HEK293 (cell line): Measurements from ENCODE around the gene SYNGAP1.

ENCODE experiments used
- CTCF ChIA-PET: fragments of 350-600 bp; formaldehyde crosslinking; extraction: SDS; loops from one replicate; lab custom pipeline; 2021; ENCODE audit warnings: antibody characterized with exemption; lab: Yijun Ruan, JAX
- POLR2A ChIA-PET: fragments of 300-600 bp; formaldehyde crosslinking; extraction: SDS; loops from one replicate; lab custom pipeline; 2020; ENCODE audit warnings: antibody characterized with exemption, inconsistent platforms; lab: Yijun Ruan, JAX
- H3K27ac ChIP-seq: fragments of 200-500 bp; sonication (Bioruptor generic); 2 replicates; pipeline ENCODE4 v1.5.1; 2014; ENCODE audit warnings: low read depth, low read length, control low read depth, inconsistent platforms; ENCODE audit errors: extremely low read depth
- H3K36me3 ChIP-seq, 2 experiments: fragments of 200-500 bp in 1 of 2; sonication (Bioruptor generic) in 1 of 2; 1 replicate in 1 of 2; 2 replicates in 1 of 2; pipeline ENCODE4 v1.5.1; 2014 to 2017; ENCODE audit warnings: inconsistent platforms in 2 of 2, low read length in 2 of 2; ENCODE audit not compliant: control insufficient read depth in 2 of 2, insufficient read depth in 1 of 2
- H3K4me1 ChIP-seq: fragments of 200-500 bp; sonication (Bioruptor generic); 2 replicates; pipeline ENCODE4 v1.5.1; 2014; ENCODE audit warnings: mild to moderate bottlenecking, low read length, inconsistent platforms; ENCODE audit not compliant: control insufficient read depth, insufficient read depth
- H3K4me3 ChIP-seq: 2 replicates; pipeline ENCODE4 v1.5.1; 2011; ENCODE audit warnings: low read depth, mild to moderate bottlenecking, control low read depth, low read length, moderate library complexity
- H3K9me3 ChIP-seq: fragments of 200-500 bp; sonication (Bioruptor generic); 2 replicates; pipeline ENCODE4 v1.5.1; 2014; ENCODE audit warnings: low read depth, low read length, inconsistent platforms; ENCODE audit not compliant: control insufficient read depth, insufficient read depth
- AEBP2 ChIP-seq: fragments of 450-650 bp; formaldehyde crosslinking; IDR thresholded peaks from 2 replicates; pipeline ENCODE4 v1.5.1; 2016; ENCODE audit warnings: missing biosample characterization, missing genetic modification characterization, borderline replicate concordance
- GLI2 ChIP-seq: fragments of 450-650 bp; formaldehyde crosslinking; IDR thresholded peaks from 2 replicates; pipeline ENCODE4; 2017; ENCODE audit warnings: missing biosample characterization, missing genetic modification characterization, low read depth, borderline replicate concordance
- HOXA7 ChIP-seq: sonication (generic); formaldehyde crosslinking; IDR thresholded peaks from 2 replicates; pipeline ENCODE4 v1.8.1; 2022; ENCODE audit warnings: missing genetic modification reagents, borderline replicate concordance
- HOXD13 ChIP-seq: sonication (generic); formaldehyde crosslinking; IDR thresholded peaks from 2 replicates; pipeline ENCODE4 v1.8.0; 2022; ENCODE audit warnings: missing genetic modification reagents, borderline replicate concordance
- KLF1 ChIP-seq: fragments of 450-650 bp; formaldehyde crosslinking; IDR thresholded peaks from 2 replicates; pipeline ENCODE4 v1.5.1; 2016; ENCODE audit warnings: missing biosample characterization, missing genetic modification characterization
- KLF16 ChIP-seq: fragments of 450-650 bp; formaldehyde crosslinking; IDR thresholded peaks from 2 replicates; pipeline ENCODE4 v1.5.1; 2017; ENCODE audit warnings: missing biosample characterization, missing genetic modification characterization
- KLF9 ChIP-seq: fragments of 450-650 bp; formaldehyde crosslinking; IDR thresholded peaks from 2 replicates; pipeline ENCODE4 v1.5.1; 2016; ENCODE audit warnings: missing biosample characterization, missing genetic modification characterization, low read depth
- MZF1 ChIP-seq: fragments of 450-650 bp; formaldehyde crosslinking; IDR thresholded peaks from 2 replicates; pipeline ENCODE4 v1.5.1; 2017; ENCODE audit warnings: missing biosample characterization, missing genetic modification characterization, borderline replicate concordance
- REPIN1 ChIP-seq: fragments of 450-650 bp; formaldehyde crosslinking; IDR thresholded peaks from 2 replicates; pipeline ENCODE4 v1.5.1; 2017; ENCODE audit warnings: missing biosample characterization, missing genetic modification characterization, low read depth
- YY2 ChIP-seq: fragments of 450-650 bp; formaldehyde crosslinking; IDR thresholded peaks from 2 replicates; pipeline ENCODE4 v1.5.1; 2016; ENCODE audit warnings: missing biosample characterization, missing genetic modification characterization
- ZBTB21 ChIP-seq: fragments of 450-650 bp; formaldehyde crosslinking; IDR thresholded peaks from 2 replicates; pipeline ENCODE4 v1.5.1; 2017; ENCODE audit warnings: missing biosample characterization, missing genetic modification characterization
- ZBTB44 ChIP-seq: fragments of 450-650 bp; IDR thresholded peaks from 2 replicates; pipeline ENCODE4 v1.5.1; 2018; ENCODE audit warnings: missing biosample characterization, mild to moderate bottlenecking, missing genetic modification characterization
- ZFP3 ChIP-seq: fragments of 450-650 bp; formaldehyde crosslinking; IDR thresholded peaks from 2 replicates; pipeline ENCODE4 v1.5.1; 2016; ENCODE audit warnings: low read depth, missing biosample characterization, missing genetic modification characterization
- ZNF138 ChIP-seq: fragments of 450-650 bp; formaldehyde crosslinking; IDR thresholded peaks from 2 replicates; pipeline ENCODE4 v1.5.1; 2016; ENCODE audit warnings: missing biosample characterization, missing genetic modification characterization, borderline replicate concordance
- ZNF174 ChIP-seq: fragments of 450-650 bp; formaldehyde crosslinking; IDR thresholded peaks from 2 replicates; pipeline ENCODE4 v1.5.0; 2017; ENCODE audit warnings: missing biosample characterization, mild to moderate bottlenecking, missing genetic modification characterization
- ZNF18 ChIP-seq: fragments of 450-650 bp; formaldehyde crosslinking; IDR thresholded peaks from 2 replicates; pipeline ENCODE4 v1.5.1; 2016; ENCODE audit warnings: missing biosample characterization, missing genetic modification characterization
- ZNF26 ChIP-seq: fragments of 450-650 bp; formaldehyde crosslinking; IDR thresholded peaks from 2 replicates; pipeline ENCODE4 v1.5.1; 2016; ENCODE audit warnings: missing biosample characterization, missing genetic modification characterization
- ZNF292 ChIP-seq: fragments of 450-650 bp; formaldehyde crosslinking; IDR thresholded peaks from 2 replicates; pipeline ENCODE4 v1.5.1; 2016; ENCODE audit warnings: low read depth, missing biosample characterization, missing genetic modification characterization, borderline replicate concordance
- ZNF354C ChIP-seq: fragments of 450-650 bp; formaldehyde crosslinking; IDR thresholded peaks from 2 replicates; pipeline ENCODE4 v1.5.1; 2016; ENCODE audit warnings: missing biosample characterization, missing genetic modification characterization, low read depth, borderline replicate concordance
- ZNF366 ChIP-seq: fragments of 450-650 bp; formaldehyde crosslinking; conservative IDR thresholded peaks from 2 replicates; pipeline ENCODE4 v1.5.1; 2016; ENCODE audit warnings: missing biosample characterization, missing genetic modification characterization
- ZNF514 ChIP-seq: fragments of 450-650 bp; formaldehyde crosslinking; IDR thresholded peaks from 2 replicates; pipeline ENCODE4 v1.5.1; 2016; ENCODE audit warnings: missing biosample characterization, missing genetic modification characterization
- ZNF658 ChIP-seq: fragments of 450-650 bp; formaldehyde crosslinking; IDR thresholded peaks from 2 replicates; pipeline ENCODE4; 2016; ENCODE audit warnings: missing biosample characterization, missing genetic modification characterization
- ZNF777 ChIP-seq: fragments of 450-650 bp; formaldehyde crosslinking; IDR thresholded peaks from 2 replicates; pipeline ENCODE4 v1.5.1; 2017; ENCODE audit warnings: missing biosample characterization, missing genetic modification characterization, borderline replicate concordance
- ZSCAN23 ChIP-seq: fragments of 450-650 bp; formaldehyde crosslinking; IDR thresholded peaks from 2 replicates; pipeline ENCODE4 v1.5.1; 2016; ENCODE audit warnings: missing biosample characterization, missing genetic modification characterization
- ZSCAN30 ChIP-seq: fragments of 450-650 bp; IDR thresholded peaks from 2 replicates; pipeline ENCODE4 v1.5.1; 2018; ENCODE audit warnings: missing biosample characterization, mild to moderate bottlenecking, missing genetic modification characterization, moderate library complexity

The SYNGAP1 gene

GRCh38 chr6:33404884-33405283, 15.0 kb upstream of the SYNGAP1 start:
- H3K9me3 ChIP-seq: no peaks in the 10 kb centered on the region
- CTCF ChIA-PET: interaction anchor here (1.6 kb wide), 1 partner anchor 14 kb away, joined by 4 read pairs; no protein-coding TSS in a partner anchor
- 0 out of 2 replicates have a peak, but pooled peaks cover 2% of the 10 kb centered on the region for H3K4me1 ChIP-seq
- peaks cover 44 to 81% of the 10 kb centered on the region in 2 experiments for H3K36me3 ChIP-seq
- TF ChIP-seq YY2 (no peak), ZBTB44 (no peak), ZNF777 (tag by site-specific recombination) (no peak), ZNF18 (tag by site-specific recombination) (no peak), ZBTB21 (tag by site-specific recombination) (no peak), KLF9 (tag by site-specific recombination) (no peak), KLF16 (tag by site-specific recombination) (no peak), MZF1 (tag by site-specific recombination) (no peak), ZNF26 (tag by site-specific recombination) (no peak), KLF1 (tag by site-specific recombination) (no peak), ZNF366 (no peak), ZSCAN23 (tag by site-specific recombination) (no peak)
- TF ChIP-seq, all 188 proteins: peak for 0
- POLR2A ChIA-PET: no interaction called here
- no peak overlapping the region for H3K27ac ChIP-seq
- no peak overlapping the region for H3K4me3 ChIP-seq

- H3K36me3 ChIP-seq: peaks cover 40 to 75% of the 10 kb centered on the region in 2 experiments
- 0 out of 2 replicates have a peak, but pooled peaks cover 2% of the 10 kb centered on the region for H3K4me1 ChIP-seq
- no peak overlapping the region for H3K27ac ChIP-seq
- ChIA-PET POLR2A (interaction anchor here (0.6 to 0.9 kb wide), 2 partner anchors 87 to 1204 kb away, joined by 4 to 6 read pairs; partner anchors contain the start of gene ZBTB22), CTCF (interaction anchor here (1.6 kb wide), 1 partner anchor 15 kb away, joined by 4 read pairs; no protein-coding TSS in a partner anchor)
- no peaks in the 10 kb centered on the region for H3K9me3 ChIP-seq
- H3K4me3 ChIP-seq: no peak overlapping the region
- 0 out of 2 replicates have a peak, but pooled peaks have one; percentile 24 for TF ChIP-seq ZNF366
- TF ChIP-seq ZNF292 (tag by site-specific recombination): no peak
Observed at GRCh38 chr6:33405386-33405940, 14.4 kb upstream of the SYNGAP1 start.

- H3K4me1 ChIP-seq: 0 out of 2 replicates have a peak, but pooled peaks cover 2% of the 10 kb centered on the region
- no peak overlapping the region for H3K27ac ChIP-seq
- POLR2A ChIA-PET: interaction anchor here (0.6 to 0.9 kb wide), 2 partner anchors 88 to 1204 kb away, joined by 4 to 6 read pairs; partner anchors contain the start of gene ZBTB22
- H3K36me3 ChIP-seq: peaks cover 34 to 68% of the 10 kb centered on the region in 2 experiments
- CTCF ChIA-PET: interaction anchor here (1.6 kb wide), 1 partner anchor 15 kb away, joined by 4 read pairs; no protein-coding TSS in a partner anchor
- no peaks in the 10 kb centered on the region for H3K9me3 ChIP-seq
- H3K4me3 ChIP-seq: no peak overlapping the region
- TF ChIP-seq ZNF174 (tag by site-specific recombination) (no peak), GLI2 (tag by site-specific recombination) (no peak), HOXA7 (CRISPR knock-in tag) (no peak), AEBP2 (tag by site-specific recombination) (no peak), ZNF138 (tag by site-specific recombination) (no peak), ZNF514 (no peak), REPIN1 (tag by site-specific recombination) (no peak), ZFP3 (tag by site-specific recombination) (no peak), ZSCAN30 (tag by site-specific recombination) (no peak), ZNF292 (tag by site-specific recombination) (no peak), ZNF658 (tag by site-specific recombination) (no peak), HOXD13 (CRISPR knock-in tag) (no peak), ZNF354C (tag by site-specific recombination) (no peak)
Observed at GRCh38 chr6:33406126-33406525, 13.7 kb upstream of the SYNGAP1 start.
